HK-2 (cell line): ENCODE results near the gene RHCG.

ENCODE experiments used
- DNase-seq: peaks from one replicate; pipeline ENCODE4 v3.0.0-alpha.2; 2018; ENCODE audit not compliant: unreplicated experiment

The RHCG gene

GRCh38 chr15:89496155-89497098 is at the start of gene RHCG:
Gene RHCG (minus strand): TSS chr15:89496583. CDS start chr15:89496544, 39 bp downstream.
- DNase-seq = no peak

GRCh38 chr15:89543389-89543788 is 47.0 kb upstream of the RHCG start:
- DNase-seq = no peak

- no peak for DNase-seq
Observed at GRCh38 chr15:89542369-89542768, 46.0 kb upstream of the RHCG start.

- no peak for DNase-seq
Observed at GRCh38 chr15:89539027-89539426, 42.6 kb upstream of the RHCG start.

- DNase-seq = no peak
Observed at GRCh38 chr15:89533861-89534544, 37.6 kb upstream of the RHCG start.

GRCh38 chr15:89531796-89532537 is 35.6 kb upstream of the RHCG start:
- no peak for DNase-seq

GRCh38 chr15:89530976-89531375 is 34.6 kb upstream of the RHCG start:
- no peak for DNase-seq

- DNase-seq = no peak
Observed at GRCh38 chr15:89528757-89529352, 32.5 kb upstream of the RHCG start.

GRCh38 chr15:89526601-89527441 is 30.4 kb upstream of the RHCG start:
- no peak for DNase-seq

- no peak for DNase-seq
Observed at GRCh38 chr15:89526181-89526580, 29.8 kb upstream of the RHCG start.

- no peak for DNase-seq
Observed at GRCh38 chr15:89524184-89524583, 27.8 kb upstream of the RHCG start.

- DNase-seq = no peak
Observed at GRCh38 chr15:89523101-89523500, 26.7 kb upstream of the RHCG start.

- no peak for DNase-seq
Observed at GRCh38 chr15:89521605-89522004, 25.2 kb upstream of the RHCG start.

GRCh38 chr15:89515477-89515876 is 19.1 kb upstream of the RHCG start:
- no peak for DNase-seq

- no peak for DNase-seq
Observed at GRCh38 chr15:89514596-89515406, 18.4 kb upstream of the RHCG start.

- no peak for DNase-seq
Observed at GRCh38 chr15:89514186-89514585, 17.8 kb upstream of the RHCG start.

- no peak for DNase-seq
Observed at GRCh38 chr15:89513284-89513683, 16.9 kb upstream of the RHCG start.

- DNase-seq = no peak
Observed at GRCh38 chr15:89512631-89513030, 16.2 kb upstream of the RHCG start.

GRCh38 chr15:89506026-89506686 is 9.8 kb upstream of the RHCG start:
- no peak for DNase-seq

- no peak for DNase-seq
Observed at GRCh38 chr15:89504166-89504565, 7.8 kb upstream of the RHCG start.
